ENCODE results near the gene RNF14. TPM values are rescaled to one million over a fixed set of nuclear protein-coding genes. Genes with fewer than 3 reads are reported as not detected.
A peak's percentile ranks its signal among the peaks of the same experiment; 100 is the strongest.

RNF14 gene
- total RNA-seq, 2 donors from 2014 or later, result 59.7 to 74.6 TPM

DNA sequence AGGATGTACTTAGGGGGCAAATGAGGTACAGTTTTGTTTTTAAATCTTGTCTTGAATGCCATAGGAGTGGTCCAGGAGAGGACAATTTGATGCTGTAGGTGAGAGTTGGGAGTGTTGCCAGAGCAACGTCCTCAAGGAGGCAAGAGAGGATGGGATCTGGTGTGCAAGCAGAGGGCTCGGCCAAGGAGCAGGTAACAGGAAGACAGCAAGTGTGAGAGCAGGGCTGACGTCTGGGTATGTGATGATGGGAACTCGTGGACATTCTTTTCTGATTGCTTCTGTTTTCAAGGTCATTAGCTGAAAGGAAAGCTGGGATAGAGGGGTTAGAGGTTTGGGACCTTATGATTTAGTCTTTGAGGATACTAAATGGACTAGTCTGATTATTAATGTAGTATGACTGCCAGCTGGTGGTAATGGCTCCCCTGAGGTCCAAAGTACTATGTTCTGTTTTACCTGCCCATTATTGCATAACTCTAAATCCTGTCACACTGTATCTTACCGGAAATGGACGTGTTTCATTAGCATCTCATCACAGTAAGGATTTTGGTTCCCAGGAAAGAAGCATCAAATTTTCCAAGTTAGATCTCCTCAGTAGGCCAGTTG is 28.6 kb downstream of the RNF14 start:
- H3K4me3 ChIP-seq, result no peak overlapping the region
- DNase-seq (ENCODE audit: low spot score), result no peak
- H3K27ac ChIP-seq, result no peak overlapping the region
- H3K27me3 ChIP-seq, result no peaks in the 10 kb centered on the region
- peaks cover 42% of the 10 kb centered on the region for H3K36me3 ChIP-seq
- no peaks in the 10 kb centered on the region for H3K4me1 ChIP-seq
- H3K9me3 ChIP-seq, result no peaks in the 10 kb centered on the region
- TF ChIP-seq CTCF (IDR thresholded peaks at IDR 0.05), result no peak

DNA sequence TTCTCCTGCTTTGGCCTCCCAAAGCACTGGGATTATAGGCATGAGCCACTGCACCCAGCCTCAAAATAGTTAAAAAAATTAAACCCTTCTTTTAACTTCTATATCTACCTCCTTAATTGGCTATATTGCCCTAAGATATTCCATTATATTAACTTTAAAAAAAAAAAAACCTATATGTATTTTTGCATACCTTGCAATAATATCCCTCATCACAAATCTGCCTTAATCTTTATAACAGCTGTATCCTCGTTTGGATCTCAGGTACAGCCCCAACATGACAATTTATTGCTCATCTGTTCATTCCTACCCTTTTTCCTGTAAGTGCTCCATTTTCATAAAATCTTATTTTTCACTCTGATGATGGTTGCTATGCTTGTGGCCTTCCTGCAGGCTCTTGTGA is 31.3 kb downstream of the RNF14 start:
- H3K9me3 ChIP-seq, result no peaks in the 10 kb centered on the region
- DNase-seq (ENCODE audit: low spot score), result no peak
- no peak overlapping the region for H3K27ac ChIP-seq
- TF ChIP-seq CTCF (IDR thresholded peaks at IDR 0.05), result no peak
- H3K27me3 ChIP-seq, result no peaks in the 10 kb centered on the region
- no peak overlapping the region for H3K4me3 ChIP-seq
- H3K36me3 ChIP-seq, result peaks cover 41% of the 10 kb centered on the region
- no peaks in the 10 kb centered on the region for H3K4me1 ChIP-seq

- peaks cover 47% of the 10 kb centered on the region for H3K36me3 ChIP-seq
- H3K4me3 ChIP-seq, result no peak overlapping the region
- no peaks in the 10 kb centered on the region for H3K9me3 ChIP-seq
- no peaks in the 10 kb centered on the region for H3K27me3 ChIP-seq
- H3K4me1 ChIP-seq, result no peaks in the 10 kb centered on the region
- TF ChIP-seq CTCF (IDR thresholded peaks at IDR 0.05), result peak in 1 of 2 donors; percentile 48
- no peak for DNase-seq (ENCODE audit: low spot score)
- H3K27ac ChIP-seq, result no peak overlapping the region
These were observed 32.0 kb downstream of the RNF14 start for GRCh38 chr5:142000704-142001484.

- Histone ChIP-seq H3K36me3 (peaks cover 49% of the 10 kb centered on the region), H3K9me3 (no peaks in the 10 kb centered on the region), H3K4me3 (no peak overlapping the region), H3K27me3 (no peaks in the 10 kb centered on the region), H3K27ac (no peak overlapping the region), H3K4me1 (no peaks in the 10 kb centered on the region)
- no peak for DNase-seq (ENCODE audit: low spot score)
- TF ChIP-seq CTCF (IDR thresholded peaks at IDR 0.05), result no peak
These were observed 34.4 kb downstream of the RNF14 start for GRCh38 chr5:142003266-142003800.

DNA sequence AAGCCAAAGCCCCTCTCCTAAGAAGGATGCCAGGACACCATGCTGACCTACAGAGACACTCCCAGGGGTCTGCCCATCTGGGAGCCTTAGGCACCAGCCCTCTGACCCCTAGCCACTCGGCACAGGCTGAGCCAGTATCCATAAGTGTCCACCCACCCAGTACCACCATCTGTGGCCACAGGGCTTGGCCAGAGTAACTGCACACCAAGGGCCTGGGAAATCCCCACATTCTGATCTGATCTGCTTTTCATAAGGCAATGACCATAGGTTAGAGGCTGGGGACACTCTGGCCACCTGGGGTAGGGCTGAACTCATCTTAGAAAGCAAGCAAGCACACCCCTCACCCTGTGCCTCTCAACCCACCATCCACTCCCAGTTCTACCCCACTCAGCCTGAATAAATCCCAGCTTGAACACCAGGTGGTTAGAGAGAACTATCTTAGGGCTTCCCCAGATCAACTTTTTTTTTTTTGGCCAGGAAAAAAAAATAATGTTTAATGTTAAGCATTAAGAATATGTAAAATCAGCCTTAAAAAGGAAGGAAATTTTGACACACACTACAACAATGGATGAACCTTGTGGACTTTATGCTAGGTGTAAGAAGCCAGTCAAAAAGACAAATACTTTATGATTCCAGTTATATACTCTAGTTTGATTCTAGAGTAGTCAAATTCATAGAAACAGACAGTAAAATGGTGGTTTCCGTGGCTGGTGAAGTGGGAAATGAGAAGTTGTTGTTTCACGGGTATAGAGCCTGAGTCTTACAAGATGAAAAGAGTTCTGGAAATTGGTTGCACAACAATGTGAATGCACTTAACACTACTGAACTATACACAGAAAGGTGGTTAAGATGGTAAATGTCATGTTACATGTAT is 37.7 kb downstream of the RNF14 start:
- Histone ChIP-seq H3K36me3 (peaks cover 46% of the 10 kb centered on the region), H3K27me3 (no peaks in the 10 kb centered on the region), H3K4me3 (no peak overlapping the region), H3K9me3 (no peaks in the 10 kb centered on the region), H3K27ac (no peak overlapping the region), H3K4me1 (no peaks in the 10 kb centered on the region)
- TF ChIP-seq CTCF (IDR thresholded peaks at IDR 0.05), result no peak
- no peak for DNase-seq (ENCODE audit: low spot score)

Measured in right atrium auricular region (tissue), 2 donors.